Dendritic cell treated with granulocyte-macrophage colony-stimulating factor and Interleukin-4, amounts not matched to agents 40 ng/mL and 50 ng/mL, for 4 days (primary cell): Measurements from ENCODE around the gene OCA2.

Experiments
- H3K27ac Mint-ChIP-seq: one replicate; pipeline ENCODE4 v1.8.0; 2022; ENCODE audit warnings: mild to moderate bottlenecking, mixed read lengths
- H3K27me3 Mint-ChIP-seq: one replicate; pipeline ENCODE4 v1.8.0; 2022; ENCODE audit warnings: mild to moderate bottlenecking, mixed read lengths
- H3K36me3 Mint-ChIP-seq: one replicate; pipeline ENCODE4 v1.8.0; 2022; ENCODE audit warnings: low read depth, mixed read lengths
- H3K4me1 Mint-ChIP-seq: one replicate; pipeline ENCODE4 v1.8.0; 2022; ENCODE audit warnings: low read depth, mixed read lengths
- H3K4me3 Mint-ChIP-seq: one replicate; pipeline ENCODE4 v1.8.0; 2022; ENCODE audit warnings: mild to moderate bottlenecking, moderate library complexity, mixed read lengths
- H3K9me3 Mint-ChIP-seq: one replicate; pipeline ENCODE4 v1.8.0; 2022; ENCODE audit warnings: mixed read lengths
- intact Hi-C: fragments of 100-400 bp; cut with micrococcal nuclease; formaldehyde crosslinking; loops from one replicate; pipeline ENCODE4 v1.15.0; 2022

Gene OCA2

DNA sequence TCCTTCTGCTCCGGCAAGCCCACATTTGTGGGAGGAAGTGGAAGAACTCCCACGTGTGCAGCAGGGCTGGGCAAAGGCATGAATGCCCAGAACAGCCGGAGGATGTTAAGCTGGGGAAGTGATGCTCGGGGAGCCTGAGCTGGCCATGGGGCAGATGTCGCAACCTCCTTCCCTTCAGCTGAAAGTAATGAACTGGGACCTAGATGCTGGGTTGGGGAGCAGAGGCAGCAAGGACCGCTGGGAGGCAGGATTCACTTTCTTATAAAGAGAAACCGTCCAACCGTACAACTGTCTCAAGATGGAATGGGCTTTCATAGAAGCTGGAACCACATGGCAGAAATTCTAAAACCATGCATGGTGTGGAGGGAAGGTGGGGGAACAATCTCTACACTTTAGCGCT, 290.9 kb downstream of the OCA2 start:
- no peak overlapping the region for H3K27ac Mint-ChIP-seq
- H3K9me3 Mint-ChIP-seq = peaks cover 49% of the 10 kb centered on the region
- no peaks in the 10 kb centered on the region for H3K36me3 Mint-ChIP-seq
- H3K4me1 Mint-ChIP-seq = no peaks in the 10 kb centered on the region
- H3K27me3 Mint-ChIP-seq = no peaks in the 10 kb centered on the region
- H3K4me3 Mint-ChIP-seq = no peak overlapping the region
- intact Hi-C loops = no loop called here

DNA sequence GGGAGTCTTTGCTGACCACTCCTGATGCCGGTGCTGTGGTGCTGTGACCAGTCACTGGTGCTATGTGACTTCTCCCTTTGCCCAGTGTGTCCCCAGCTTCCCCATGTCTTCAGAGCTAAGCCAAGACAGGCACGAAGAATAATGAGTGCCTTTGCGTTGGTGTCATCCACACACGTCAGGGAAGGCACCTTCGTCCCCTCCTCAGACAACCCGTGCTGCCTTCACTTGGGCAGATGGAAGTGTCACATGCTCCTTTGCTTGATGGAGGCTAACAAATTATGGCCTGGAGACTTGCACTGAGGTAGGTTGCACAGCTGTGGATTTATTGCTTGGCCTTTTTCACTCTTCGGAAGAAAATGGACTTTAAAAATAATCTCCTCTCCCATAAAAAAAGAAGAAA, 291.8 kb downstream of the OCA2 start:
- peaks cover 52% of the 10 kb centered on the region for H3K9me3 Mint-ChIP-seq
- H3K36me3 Mint-ChIP-seq = no peaks in the 10 kb centered on the region
- no peaks in the 10 kb centered on the region for H3K27me3 Mint-ChIP-seq
- H3K27ac Mint-ChIP-seq = no peak overlapping the region
- intact Hi-C loops = no loop called here
- no peak overlapping the region for H3K4me3 Mint-ChIP-seq
- H3K4me1 Mint-ChIP-seq = no peaks in the 10 kb centered on the region

DNA sequence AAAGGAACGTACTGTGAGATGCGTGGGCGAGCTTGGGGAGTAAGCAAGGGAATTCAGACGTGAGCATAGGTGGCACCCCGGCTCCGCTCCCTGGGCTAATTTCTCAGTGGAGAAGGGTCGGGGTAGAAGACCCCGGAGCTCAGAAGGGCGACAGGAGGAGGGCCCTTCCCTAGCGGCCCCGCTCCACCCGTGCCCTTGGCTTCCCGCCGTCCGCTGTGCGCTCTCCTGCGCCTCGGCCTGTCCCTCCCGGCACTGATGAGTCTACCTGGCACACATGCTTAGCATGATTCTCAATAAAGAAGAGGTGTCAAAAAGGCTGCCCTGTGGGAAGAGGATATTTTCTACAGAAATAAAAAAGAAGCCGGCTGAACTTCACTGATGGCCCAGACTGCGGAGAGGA, 292.7 kb downstream of the OCA2 start:
- H3K9me3 Mint-ChIP-seq = peaks cover 52% of the 10 kb centered on the region
- H3K36me3 Mint-ChIP-seq = no peaks in the 10 kb centered on the region
- intact Hi-C loops = no loop called here
- no peaks in the 10 kb centered on the region for H3K4me1 Mint-ChIP-seq
- no peaks in the 10 kb centered on the region for H3K27me3 Mint-ChIP-seq
- H3K27ac Mint-ChIP-seq = no peak overlapping the region
- no peak overlapping the region for H3K4me3 Mint-ChIP-seq

DNA sequence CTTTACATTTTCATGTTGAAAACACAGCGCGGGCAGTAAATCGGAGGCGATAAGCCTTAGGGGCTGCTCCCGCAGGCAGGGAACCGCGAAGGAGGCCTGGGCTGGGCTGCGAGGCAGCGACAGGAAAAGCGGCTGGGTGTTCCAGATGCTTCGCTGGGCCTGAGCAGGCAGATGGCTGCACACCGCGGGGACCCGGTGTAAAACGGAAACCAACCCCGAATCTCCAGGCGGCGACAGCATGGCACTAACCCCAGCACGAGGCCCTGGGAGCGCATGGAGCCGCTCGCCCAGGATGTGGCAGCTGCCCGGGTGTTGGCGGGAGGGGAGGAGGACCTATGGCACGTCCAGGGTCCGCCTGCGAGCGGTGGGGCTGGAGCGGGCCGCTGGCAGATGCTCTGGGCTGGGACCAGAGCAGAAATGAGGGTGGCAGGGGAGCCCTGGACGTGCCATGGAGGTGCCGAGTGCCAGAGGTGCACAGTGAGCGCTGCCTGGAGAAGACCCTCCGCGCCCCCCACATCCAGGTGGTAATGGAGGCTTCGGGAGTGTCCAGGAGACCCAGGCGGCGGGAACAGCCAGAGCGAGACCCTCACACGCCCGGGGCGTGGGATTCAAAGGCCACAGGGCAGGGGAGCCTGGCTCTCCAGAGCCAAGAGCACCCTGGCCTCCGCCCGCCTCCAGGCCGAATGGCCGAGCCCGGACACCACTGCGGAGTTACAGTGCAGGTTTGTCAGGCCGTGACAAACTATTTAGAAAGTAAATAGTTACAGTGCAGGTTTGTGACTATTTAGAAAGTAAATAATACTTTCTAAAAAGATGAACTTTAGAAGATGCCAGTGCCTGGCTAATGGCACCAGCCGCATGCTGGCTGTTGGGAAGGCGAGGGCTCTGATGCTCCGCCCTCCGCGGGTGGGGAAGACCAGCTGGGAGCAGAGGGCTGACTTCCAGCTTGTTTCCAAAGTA, 293.6 kb downstream of the OCA2 start:
- Mint-ChIP-seq H3K27ac (no peak overlapping the region), H3K27me3 (no peaks in the 10 kb centered on the region), H3K4me3 (no peak overlapping the region), H3K4me1 (no peaks in the 10 kb centered on the region), H3K36me3 (no peaks in the 10 kb centered on the region), H3K9me3 (peaks cover 52% of the 10 kb centered on the region)
- intact Hi-C loops = no loop called here

DNA sequence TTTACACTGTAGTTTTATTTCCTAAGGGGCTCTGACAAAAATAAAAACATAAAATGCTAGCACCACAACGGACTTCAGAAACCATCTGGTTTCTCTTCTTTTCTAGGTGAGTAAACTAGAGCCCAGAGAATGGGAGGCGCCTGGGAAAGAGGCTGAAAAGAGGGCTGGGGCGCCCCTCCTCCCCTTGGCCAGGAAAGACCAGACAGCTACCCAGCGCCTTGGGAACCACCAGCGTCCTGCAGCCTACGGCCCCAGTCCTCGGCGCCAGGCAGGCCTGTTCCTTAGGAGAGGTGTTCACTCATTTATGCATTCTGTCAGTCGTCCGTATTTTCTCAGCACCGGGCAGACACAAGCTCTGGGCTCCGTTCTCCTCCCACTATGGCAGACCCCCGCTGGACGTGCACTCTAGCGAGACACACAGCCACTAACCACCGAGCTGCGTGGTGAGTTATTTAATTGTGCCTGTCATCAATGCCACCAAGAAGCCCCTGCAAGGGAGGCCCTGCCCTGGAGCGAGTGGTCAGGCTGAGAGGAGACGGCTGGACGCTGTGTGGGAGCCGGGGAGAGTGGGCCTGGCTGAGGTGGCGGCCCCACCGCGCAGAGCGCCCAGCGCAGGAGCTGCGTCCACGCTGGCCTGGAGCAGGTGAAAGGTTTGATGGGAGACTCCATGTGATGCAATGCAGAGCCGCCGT, 294.4 kb downstream of the OCA2 start:
- Mint-ChIP-seq H3K4me3 (no peak overlapping the region), H3K27me3 (no peaks in the 10 kb centered on the region), H3K27ac (no peak overlapping the region), H3K9me3 (peaks cover 59% of the 10 kb centered on the region), H3K4me1 (no peaks in the 10 kb centered on the region), H3K36me3 (no peaks in the 10 kb centered on the region)
- intact Hi-C loops = no loop called here

DNA sequence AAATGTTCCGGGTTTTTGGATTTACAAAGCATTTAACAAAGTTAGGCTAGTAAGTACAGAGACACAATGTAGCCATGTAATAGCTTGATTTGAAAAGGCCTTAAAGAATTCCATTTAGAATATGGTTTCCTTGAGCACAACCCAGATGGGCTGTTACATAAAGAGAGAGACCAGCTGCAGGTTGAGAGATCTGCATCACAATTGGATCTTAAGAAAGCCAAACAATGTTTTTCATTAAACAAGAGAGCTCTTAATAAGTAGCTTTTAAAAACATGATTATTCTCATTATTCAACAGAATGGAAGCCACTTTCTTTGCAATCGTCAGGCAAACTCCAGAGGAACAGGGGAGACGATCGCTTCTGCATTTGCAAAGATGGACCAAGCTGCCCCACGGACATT, 300.3 kb downstream of the OCA2 start:
- no peaks in the 10 kb centered on the region for H3K36me3 Mint-ChIP-seq
- intact Hi-C loops = no loop called here
- H3K9me3 Mint-ChIP-seq = peaks cover 46% of the 10 kb centered on the region
- H3K27me3 Mint-ChIP-seq = no peaks in the 10 kb centered on the region
- no peak overlapping the region for H3K27ac Mint-ChIP-seq
- no peaks in the 10 kb centered on the region for H3K4me1 Mint-ChIP-seq
- H3K4me3 Mint-ChIP-seq = no peak overlapping the region

DNA sequence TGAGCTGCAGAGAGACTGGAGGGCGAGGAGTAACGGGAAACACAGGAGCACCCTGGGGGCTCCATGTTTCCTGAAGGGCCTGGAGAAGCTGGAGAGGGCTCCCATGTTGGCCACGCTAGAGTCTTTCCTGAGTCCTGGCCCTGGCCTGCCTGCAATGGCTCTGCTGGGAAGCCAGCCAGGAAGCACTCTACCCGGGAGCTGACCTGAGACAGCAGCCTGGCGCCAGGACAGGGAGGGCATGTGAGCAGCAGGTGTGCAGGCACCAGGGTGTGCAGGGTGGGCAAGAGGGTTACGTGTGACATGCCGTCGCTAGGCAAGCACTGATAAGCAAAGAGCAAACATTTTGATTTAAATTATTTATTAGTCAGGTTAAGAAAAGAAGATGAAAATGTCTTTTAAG, 301.4 kb downstream of the OCA2 start:
- no peaks in the 10 kb centered on the region for H3K4me1 Mint-ChIP-seq
- H3K27ac Mint-ChIP-seq = no peak overlapping the region
- H3K4me3 Mint-ChIP-seq = no peak overlapping the region
- intact Hi-C loops = no loop called here
- no peaks in the 10 kb centered on the region for H3K36me3 Mint-ChIP-seq
- H3K9me3 Mint-ChIP-seq = peaks cover 46% of the 10 kb centered on the region
- H3K27me3 Mint-ChIP-seq = no peaks in the 10 kb centered on the region

DNA sequence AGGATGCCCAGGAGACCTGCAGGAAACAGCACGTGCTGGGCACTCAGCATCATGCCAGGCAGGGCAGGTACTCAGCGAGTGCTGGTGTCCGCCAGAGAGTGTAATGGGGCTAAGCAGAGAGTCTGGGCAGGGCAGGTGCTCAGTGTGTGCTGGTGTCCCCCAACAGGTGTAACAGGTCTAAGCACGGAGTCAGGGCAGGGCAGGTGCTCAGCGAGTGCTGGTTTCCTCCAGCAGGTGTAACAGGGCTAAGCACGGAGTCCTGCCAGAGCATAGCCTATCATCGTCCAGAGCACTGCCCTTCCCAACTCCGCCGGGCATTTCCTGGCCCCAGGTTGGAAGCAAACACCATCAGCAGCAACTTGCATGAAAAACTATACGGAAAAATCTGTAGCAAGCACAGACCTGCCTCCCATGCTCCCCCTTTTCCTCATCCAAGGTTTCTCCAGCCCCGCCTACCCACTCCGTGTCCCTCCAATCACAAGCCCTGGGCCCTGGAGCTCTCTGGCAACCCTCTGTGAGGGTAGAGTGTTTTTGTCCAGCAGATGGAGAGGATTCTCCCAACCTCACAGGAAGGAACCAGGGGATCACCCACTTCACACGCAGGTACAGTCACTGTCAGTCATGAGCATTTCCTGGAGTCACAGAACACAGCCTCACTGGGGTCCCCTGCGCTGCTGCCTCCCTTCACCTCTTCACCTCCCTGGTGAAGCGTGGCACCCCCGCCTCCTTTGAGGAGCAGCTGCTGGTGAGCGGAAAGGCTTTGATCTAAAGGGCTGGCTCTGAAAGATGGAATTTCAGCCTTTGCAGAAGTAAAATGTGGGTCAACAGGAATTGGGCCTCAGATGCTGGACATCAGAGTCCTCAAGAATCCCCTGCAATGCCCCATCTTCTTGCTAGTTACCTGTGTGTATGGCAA, 302.5 kb downstream of the OCA2 start:
- intact Hi-C loops = no loop called here
- H3K9me3 Mint-ChIP-seq = peaks cover 57% of the 10 kb centered on the region
- no peaks in the 10 kb centered on the region for H3K36me3 Mint-ChIP-seq
- no peaks in the 10 kb centered on the region for H3K27me3 Mint-ChIP-seq
- no peak overlapping the region for H3K27ac Mint-ChIP-seq
- H3K4me3 Mint-ChIP-seq = no peak overlapping the region
- no peaks in the 10 kb centered on the region for H3K4me1 Mint-ChIP-seq

DNA sequence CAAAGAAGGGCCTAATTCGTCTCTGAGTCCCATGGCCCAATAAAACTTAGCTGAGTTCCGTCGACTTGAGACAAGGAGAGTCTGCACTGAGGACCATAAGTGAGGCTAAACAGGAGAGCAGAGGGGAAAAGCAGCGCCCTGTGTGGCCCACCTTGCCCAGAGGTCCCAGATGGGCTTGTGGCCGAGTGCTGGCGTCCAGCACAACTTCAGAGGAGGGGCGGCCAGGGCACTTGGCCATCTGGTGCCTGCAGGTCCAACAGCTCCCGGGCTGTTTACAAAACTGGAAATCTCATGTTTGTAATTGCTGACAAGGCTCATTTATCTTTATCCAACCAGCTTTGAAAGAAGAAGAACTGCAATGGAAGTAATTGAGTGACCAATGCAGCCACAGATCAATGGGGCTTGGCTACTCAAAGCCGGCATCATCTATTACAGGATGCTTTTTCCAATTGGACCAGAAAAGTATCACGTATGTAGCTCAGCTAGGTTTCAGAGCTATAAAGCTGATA, 306.3 kb downstream of the OCA2 start:
- no peak overlapping the region for H3K27ac Mint-ChIP-seq
- H3K27me3 Mint-ChIP-seq = no peaks in the 10 kb centered on the region
- no peaks in the 10 kb centered on the region for H3K4me1 Mint-ChIP-seq
- H3K9me3 Mint-ChIP-seq = peaks cover 44% of the 10 kb centered on the region
- H3K36me3 Mint-ChIP-seq = no peaks in the 10 kb centered on the region
- no peak overlapping the region for H3K4me3 Mint-ChIP-seq
- intact Hi-C loops = no loop called here

DNA sequence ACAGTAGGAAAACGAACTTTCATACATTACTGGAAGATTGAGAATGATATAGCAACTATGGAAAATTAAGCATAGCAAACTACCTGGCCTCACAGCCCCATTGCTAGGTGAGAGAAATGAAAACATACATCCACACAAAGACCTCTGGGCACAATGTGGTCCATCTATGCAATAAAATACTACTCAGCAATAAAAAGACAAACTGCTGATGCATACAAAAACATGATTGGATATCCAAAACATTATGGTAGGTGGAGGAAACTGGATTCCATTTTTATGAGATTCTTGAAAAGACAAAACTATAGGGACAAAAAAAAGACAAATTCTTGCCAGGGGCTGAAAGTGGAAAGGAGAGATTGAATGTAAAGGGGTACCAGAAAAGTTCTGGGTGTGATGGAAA, 308.8 kb downstream of the OCA2 start:
- Mint-ChIP-seq H3K4me3 (no peak overlapping the region), H3K4me1 (no peaks in the 10 kb centered on the region)

DNA sequence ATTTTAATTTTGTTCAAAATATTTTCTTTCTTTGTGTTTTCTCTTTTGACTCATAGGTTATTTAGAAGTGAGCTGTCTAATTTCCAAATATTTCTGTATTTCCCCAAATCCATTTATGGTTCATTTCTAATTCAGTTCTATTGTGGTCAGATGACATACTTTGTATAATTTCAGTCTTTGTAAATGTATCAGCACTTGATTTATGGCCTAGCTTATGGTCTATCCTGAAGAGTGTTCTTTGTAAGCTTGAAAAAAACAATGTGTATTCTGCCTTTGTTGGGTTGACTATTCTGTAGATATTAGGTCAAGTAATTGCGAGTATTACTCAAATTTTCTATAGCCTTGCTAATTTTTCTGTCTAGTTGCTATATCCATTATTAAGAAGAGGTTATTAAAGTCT, 311.2 kb downstream of the OCA2 start:
- no peak overlapping the region for H3K27ac Mint-ChIP-seq
- H3K27me3 Mint-ChIP-seq = no peaks in the 10 kb centered on the region
- no peaks in the 10 kb centered on the region for H3K4me1 Mint-ChIP-seq
- H3K4me3 Mint-ChIP-seq = no peak overlapping the region
- no peaks in the 10 kb centered on the region for H3K36me3 Mint-ChIP-seq
- H3K9me3 Mint-ChIP-seq = peaks cover 39% of the 10 kb centered on the region
- intact Hi-C loops = no loop called here

More for the DNA sequence above, 308.8 kb downstream of the OCA2 start:
- intact Hi-C loops = no loop called here
- peaks cover 33% of the 10 kb centered on the region for H3K9me3 Mint-ChIP-seq
- H3K27ac Mint-ChIP-seq = no peak overlapping the region
- H3K36me3 Mint-ChIP-seq = no peaks in the 10 kb centered on the region
- no peaks in the 10 kb centered on the region for H3K27me3 Mint-ChIP-seq

DNA sequence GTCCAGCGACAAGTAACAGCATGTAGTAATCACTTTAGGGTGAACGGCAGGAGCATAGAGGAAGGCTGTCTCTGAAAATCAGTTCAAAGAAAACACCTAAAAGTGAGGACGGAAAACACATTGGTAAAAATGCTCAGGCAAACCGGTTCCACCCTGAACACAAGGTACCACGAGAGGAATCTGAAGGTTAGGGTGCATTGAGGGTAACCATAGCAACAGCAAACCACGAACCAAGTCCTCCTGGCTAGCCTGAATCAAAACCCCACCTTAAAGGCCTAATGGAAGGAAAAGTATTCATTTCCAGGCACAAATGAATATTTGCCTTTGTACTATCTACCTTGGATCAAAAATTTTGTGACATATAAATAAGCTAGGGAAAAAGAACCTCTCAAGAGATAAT, 315.0 kb downstream of the OCA2 start:
- Mint-ChIP-seq H3K4me3 (no peak overlapping the region), H3K27me3 (no peaks in the 10 kb centered on the region), H3K27ac (no peak overlapping the region), H3K4me1 (no peaks in the 10 kb centered on the region), H3K9me3 (peaks cover 18% of the 10 kb centered on the region), H3K36me3 (no peaks in the 10 kb centered on the region)
- intact Hi-C loops = no loop called here

DNA sequence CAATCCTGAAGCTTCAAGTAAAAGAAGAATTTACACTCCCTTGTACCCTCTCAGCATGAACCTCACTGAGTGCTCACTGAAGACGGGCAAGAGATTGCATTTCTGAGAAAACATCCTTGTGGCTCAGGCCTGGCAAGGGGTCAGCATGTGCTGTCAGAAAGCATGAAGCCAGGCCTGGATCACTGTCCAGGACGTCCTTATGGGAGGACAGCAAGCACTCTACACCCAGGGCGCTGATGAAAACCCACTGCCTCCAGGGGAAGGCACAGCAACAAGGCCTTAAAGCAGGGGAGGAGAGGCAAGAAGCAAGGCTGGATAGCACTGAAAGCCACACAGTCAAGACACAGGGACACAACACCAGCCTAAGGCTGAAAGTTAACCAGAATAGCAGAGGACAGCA, 315.4 kb downstream of the OCA2 start:
- intact Hi-C loops = no loop called here
- no peaks in the 10 kb centered on the region for H3K36me3 Mint-ChIP-seq
- peaks cover 18% of the 10 kb centered on the region for H3K9me3 Mint-ChIP-seq
- no peaks in the 10 kb centered on the region for H3K27me3 Mint-ChIP-seq
- no peak overlapping the region for H3K27ac Mint-ChIP-seq
- H3K4me1 Mint-ChIP-seq = no peaks in the 10 kb centered on the region
- no peak overlapping the region for H3K4me3 Mint-ChIP-seq

DNA sequence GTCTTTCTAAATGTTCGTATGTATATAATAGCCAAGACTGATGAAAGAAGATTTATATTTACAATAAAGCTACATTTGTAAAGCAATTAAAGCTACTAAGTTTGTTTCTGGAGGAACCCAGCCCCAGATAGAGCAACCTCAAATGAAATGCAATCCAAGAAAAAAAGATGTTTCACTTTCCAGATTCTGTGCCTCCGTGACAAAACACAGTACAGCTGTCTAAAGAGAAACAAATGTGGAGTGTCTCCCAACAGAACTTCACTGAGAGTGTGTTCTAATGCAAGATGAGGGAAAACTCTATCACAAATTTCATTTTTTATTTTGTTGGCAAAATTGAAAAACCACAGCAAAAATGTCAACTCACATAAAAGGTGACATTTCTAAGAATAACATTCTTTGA, 317.0 kb downstream of the OCA2 start:
- Mint-ChIP-seq H3K36me3 (no peaks in the 10 kb centered on the region), H3K27ac (no peak overlapping the region), H3K4me1 (no peaks in the 10 kb centered on the region), H3K27me3 (no peaks in the 10 kb centered on the region), H3K4me3 (no peak overlapping the region), H3K9me3 (peaks cover 18% of the 10 kb centered on the region)
- intact Hi-C loops = no loop called here
